HepG2 (cell line): ENCODE measurements around the gene LCA5.

Experiments
- FOSL1 ChIP-seq: sonication (generic); formaldehyde crosslinking; IDR thresholded peaks from 2 replicates; pipeline ENCODE4 v1.9.0; 2021; ENCODE audit warnings: missing genetic modification reagents, borderline replicate concordance
- KAT2B ChIP-seq: fragments of 150-350 bp; IDR thresholded peaks from 2 replicates; pipeline ENCODE4 v1.6.1; 2014; ENCODE audit warnings: low read depth, low read length, borderline replicate concordance
- MAX ChIP-seq: IDR thresholded peaks from 2 replicates; pipeline ENCODE4 v1.6.1; 2012; ENCODE audit warnings: inconsistent platforms
- ZFP41 ChIP-seq: sonication (generic); formaldehyde crosslinking; IDR thresholded peaks from 2 replicates; pipeline ENCODE4 v1.4.0; 2020; ENCODE audit warnings: mild to moderate bottlenecking, missing genetic modification reagents, borderline replicate concordance
- ZNF564 ChIP-seq: sonication (generic); formaldehyde crosslinking; IDR thresholded peaks from 2 replicates; pipeline ENCODE4 v1.8.1; 2023; ENCODE audit warnings: mild to moderate bottlenecking, missing genetic modification reagents

GRCh38 chr6:79468116-79468515 is 69.1 kb downstream of the LCA5 start:
- TF ChIP-seq ZFP41 (CRISPR knock-in tag) (no peak), MAX (no peak), ZNF564 (CRISPR knock-in tag) (no peak), KAT2B (no peak), FOSL1 (CRISPR knock-in tag) (no peak)
